A673 (cell line): ENCODE measurements around the gene GRIN3B. TPM values are rescaled to one million over a fixed set of nuclear protein-coding genes. Genes with fewer than 3 reads are reported as not detected.

ENCODE experiments used
- BruUV-seq: library from RNA; stranded (reverse); fragments of 400-500 nt; replicated peaks from 2 replicates; lab custom pipeline; 2021; lab: Mats Ljungman, UMichigan
- CTCF ChIA-PET: fragments of 300-600 bp; sonication (Branson Sonifier 250); formaldehyde crosslinking; loops from one replicate; lab custom pipeline; 2022; ENCODE audit warnings: antibody characterized with exemption; lab: Charles Lee
- POLR2A ChIA-PET: fragments of 300-600 bp; sonication (Branson Sonifier 250); formaldehyde crosslinking; loops from one replicate; lab custom pipeline; 2022; ENCODE audit warnings: antibody characterized with exemption; ENCODE audit not compliant: low non-redundant PET; lab: Charles Lee
- DNase-seq: peaks from one replicate; pipeline ENCODE4 v3.0.0-alpha.2; 2015; ENCODE audit warnings: low spot score
- H3K27ac ChIP-seq: fragments of 200-600 bp; sonication (generic); 2 replicates; pipeline ENCODE4 v1.5.1; 2016; ENCODE audit warnings: mixed run types, low read depth, mild to moderate bottlenecking, mixed read lengths, antibody characterized with exemption, low read length; ENCODE audit not compliant: poor library complexity, severe bottlenecking
- H3K27me3 ChIP-seq: fragments of 200-600 bp; sonication (generic); replicated peaks from 2 replicates; pipeline ENCODE4 v1.6.1; 2017; ENCODE audit warnings: mixed run types, low read depth, mild to moderate bottlenecking, mixed read lengths, antibody characterized with exemption, low read length; ENCODE audit not compliant: insufficient read depth, poor library complexity
- H3K36me3 ChIP-seq: fragments of 200-600 bp; sonication (generic); 2 replicates; pipeline ENCODE4 v1.6.1; 2016; ENCODE audit warnings: mixed run types, mild to moderate bottlenecking, mixed read lengths, antibody characterized with exemption, low read length; ENCODE audit not compliant: insufficient read depth, poor library complexity, severe bottlenecking
- H3K4me1 ChIP-seq: fragments of 200-600 bp; sonication (generic); 2 replicates; pipeline ENCODE4 v1.6.1; 2017; ENCODE audit warnings: mixed run types, mild to moderate bottlenecking, mixed read lengths, antibody characterized with exemption, low read length; ENCODE audit not compliant: insufficient read depth, poor library complexity, severe bottlenecking
- H3K4me3 ChIP-seq: fragments of 200-600 bp; sonication (generic); 2 replicates; pipeline ENCODE4 v1.5.1; 2016; ENCODE audit warnings: low read depth, mixed run types, mild to moderate bottlenecking, mixed read lengths, low read length; ENCODE audit not compliant: poor library complexity, severe bottlenecking
- H3K9me3 ChIP-seq: fragments of 200-600 bp; sonication (generic); 2 replicates; pipeline ENCODE4 v1.6.1; 2016; ENCODE audit warnings: mixed run types, low read depth, mild to moderate bottlenecking, mixed read lengths, antibody characterized with exemption, low read length; ENCODE audit not compliant: poor library complexity, severe bottlenecking
- CTCF ChIP-seq: fragments of 300-800, 200-600 bp; sonication (generic); conservative IDR thresholded peaks from 2 replicates; pipeline ENCODE4 v1.5.1; 2017; ENCODE audit warnings: low read depth, mild to moderate bottlenecking, antibody characterized with exemption, low read length, moderate library complexity, mixed read lengths
- EZH2 ChIP-seq: fragments of 200-600 bp; sonication (generic); IDR thresholded peaks from 2 replicates; pipeline ENCODE4 v1.6.1; 2017; ENCODE audit warnings: borderline replicate concordance, low read depth, mild to moderate bottlenecking, mixed read lengths, antibody characterized with exemption, low read length; ENCODE audit not compliant: poor library complexity, severe bottlenecking
- intact Hi-C: fragments of 100-400 bp; cut with micrococcal nuclease; formaldehyde crosslinking; loops from one replicate; pipeline ENCODE4 v1.10.0; 2022; ENCODE audit not compliant: unreplicated experiment
- total RNA-seq: library from RNA; stranded (reverse); gene quantifications from 2 replicates; pipeline ENCODE4 v1.2.3, GENCODE V29; 2021

Gene GRIN3B
- total RNA-seq, 1 experiment from 2014 or later: not detected

GRCh38 chr19:977058-977464 is 23.2 kb upstream of the GRIN3B start:
- Histone ChIP-seq H3K27me3 (no peaks in the 10 kb centered on the region), H3K27ac (no peak overlapping the region), H3K4me1 (no peaks in the 10 kb centered on the region), H3K9me3 (no peaks in the 10 kb centered on the region), H3K4me3 (no peak overlapping the region), H3K36me3 (no peaks in the 10 kb centered on the region)
- POLR2A ChIA-PET: no interaction called here
- intact Hi-C loops: no loop called here
- TF ChIP-seq CTCF (no peak), EZH2 (no peak)
- no peak for DNase-seq
- CTCF ChIA-PET: no interaction called here
- BruUV-seq: no TSS peak

- no peaks in the 10 kb centered on the region for H3K27me3 ChIP-seq
- no TSS peak for BruUV-seq
- ChIA-PET POLR2A (no interaction called here), CTCF (no interaction called here)
- TF ChIP-seq CTCF: no peak
- TF ChIP-seq EZH2: no peak
- no peaks in the 10 kb centered on the region for H3K9me3 ChIP-seq
- no peak overlapping the region for H3K27ac ChIP-seq
- H3K4me3 ChIP-seq: no peak overlapping the region
- no peak for DNase-seq
- peaks cover 7% of the 10 kb centered on the region for H3K4me1 ChIP-seq
- intact Hi-C loops: no loop called here
- no peaks in the 10 kb centered on the region for H3K36me3 ChIP-seq
Measured at GRCh38 chr19:979318-979741, 20.9 kb upstream of the GRIN3B start.

DNA sequence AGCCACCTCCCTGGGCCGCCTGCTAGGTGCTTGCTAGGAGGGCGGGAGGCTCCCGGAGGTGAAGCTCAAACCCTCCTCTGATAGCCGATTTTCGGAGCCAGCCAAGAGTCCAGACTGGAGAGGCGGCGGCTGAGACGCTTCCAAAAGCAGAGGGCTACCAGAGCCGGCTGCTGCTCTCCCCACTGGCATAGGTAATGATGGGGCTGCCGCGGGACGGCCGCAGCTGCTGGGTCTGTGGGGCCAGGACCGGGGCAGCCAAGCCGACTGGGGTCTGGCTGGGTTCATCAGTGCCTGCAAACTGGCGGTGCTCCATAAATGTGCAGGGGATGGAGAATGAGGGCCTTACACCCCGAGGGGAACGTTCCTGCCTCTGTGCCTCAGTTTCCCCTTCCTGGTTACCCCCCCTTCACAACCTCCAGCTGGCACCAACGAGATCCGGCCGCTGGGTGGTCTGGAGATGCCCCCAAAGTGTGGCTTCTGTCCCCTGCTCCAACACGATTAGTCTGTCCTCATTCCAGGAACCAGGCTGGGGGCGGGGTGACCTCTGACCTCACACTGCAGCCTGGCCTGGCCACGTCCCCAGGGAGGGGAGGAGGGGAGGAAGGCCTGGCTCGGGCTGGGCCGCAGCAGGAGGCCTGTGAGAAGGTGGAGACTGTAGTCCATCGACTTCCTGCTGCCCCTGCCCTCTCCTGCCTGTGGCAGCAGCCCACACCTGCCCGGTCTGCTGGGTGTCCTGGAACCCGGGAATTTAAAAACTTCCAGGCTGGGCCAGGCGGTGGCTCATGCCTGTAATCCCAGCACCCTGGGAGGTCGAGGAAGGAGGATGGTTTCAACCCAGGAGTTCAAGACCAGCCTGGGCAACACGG is 19.9 kb upstream of the GRIN3B start:
- CTCF ChIA-PET: interaction anchor here (0.6 kb wide), 1 partner anchor 10 kb away, joined by 3 read pairs; no protein-coding TSS in a partner anchor
- DNase-seq: no peak
- H3K4me1 ChIP-seq: peaks cover 13% of the 10 kb centered on the region
- no peaks in the 10 kb centered on the region for H3K36me3 ChIP-seq
- POLR2A ChIA-PET: no interaction called here
- no peaks in the 10 kb centered on the region for H3K9me3 ChIP-seq
- H3K27ac ChIP-seq: no peak overlapping the region
- TF ChIP-seq CTCF (no peak), EZH2 (no peak)
- BruUV-seq: no TSS peak
- intact Hi-C loops: loop anchor here (5.0 kb wide), 2 partner anchors 118 to 208 kb away; no protein-coding TSS in a partner anchor
- H3K27me3 ChIP-seq: no peaks in the 10 kb centered on the region
- H3K4me3 ChIP-seq: no peak overlapping the region
